ENCODE measurements around the gene CDON.

CDON gene

GRCh38 chr11:125956391-125957134 lies 106.1 kb downstream of the CDON start:
- TF ChIP-seq ZFX (IDR thresholded peaks at IDR 0.05; ENCODE audit: borderline replicate concordance) (no peak), CTCF (IDR thresholded peaks at IDR 0.05) (no peak)

GRCh38 chr11:125955856-125956255 lies 106.8 kb downstream of the CDON start:
- TF ChIP-seq ZFX (IDR thresholded peaks at IDR 0.05; ENCODE audit: borderline replicate concordance) (no peak), CTCF (IDR thresholded peaks at IDR 0.05) (no peak)

More at GRCh38 chr11:125956391-125957134, 106.1 kb downstream of the CDON start:
- no peak overlapping the region for H3K27ac ChIP-seq

GRCh38 chr11:125954945-125955640 lies 107.6 kb downstream of the CDON start:
- no peak for TF ChIP-seq ZFX (IDR thresholded peaks at IDR 0.05; ENCODE audit: borderline replicate concordance)

More at GRCh38 chr11:125955856-125956255, 106.8 kb downstream of the CDON start:
- H3K27ac ChIP-seq, result no peak overlapping the region

GRCh38 chr11:125954123-125954944 lies 108.3 kb downstream of the CDON start:
- no peak overlapping the region for H3K27ac ChIP-seq
- TF ChIP-seq CTCF (IDR thresholded peaks at IDR 0.05) (no peak), ZFX (IDR thresholded peaks at IDR 0.05; ENCODE audit: borderline replicate concordance) (no peak)

More at GRCh38 chr11:125954945-125955640, 107.6 kb downstream of the CDON start:
- no peak overlapping the region for H3K27ac ChIP-seq

- TF ChIP-seq ZFX (IDR thresholded peaks at IDR 0.05; ENCODE audit: borderline replicate concordance) (no peak), CTCF (IDR thresholded peaks at IDR 0.05) (no peak)
- no peak overlapping the region for H3K27ac ChIP-seq
Observed at GRCh38 chr11:125953401-125953935, 109.2 kb downstream of the CDON start.

GRCh38 chr11:125952973-125953372 lies 109.7 kb downstream of the CDON start:
- TF ChIP-seq ZFX (IDR thresholded peaks at IDR 0.05; ENCODE audit: borderline replicate concordance), result no peak
- no peak for TF ChIP-seq CTCF (IDR thresholded peaks at IDR 0.05)

GRCh38 chr11:125952559-125952958 lies 110.1 kb downstream of the CDON start:
- TF ChIP-seq CTCF (IDR thresholded peaks at IDR 0.05) (no peak), ZFX (IDR thresholded peaks at IDR 0.05; ENCODE audit: borderline replicate concordance) (no peak)

More at GRCh38 chr11:125952973-125953372, 109.7 kb downstream of the CDON start:
- H3K27ac ChIP-seq, result no peak overlapping the region

More at GRCh38 chr11:125952559-125952958, 110.1 kb downstream of the CDON start:
- H3K27ac ChIP-seq, result no peak overlapping the region

Data from 22Rv1 (cell line).